ENCODE results near the gene TANK.

- TF ChIP-seq CTCF (conservative IDR thresholded peaks at IDR 0.05; ENCODE audit: low read depth, low read length) (no peak), EZH2 (IDR thresholded peaks at IDR 0.05; ENCODE audit: borderline replicate concordance, low read depth, low read length, poor library complexity, severe bottlenecking) (no peak)
Observed at GRCh38 chr2:161206471-161207032, 46.3 kb downstream of the TANK start.
